Activated CD4-positive, alpha-beta T cell treated with anti-CD3 and anti-CD28 coated beads, Interleukin-10, Interleukin-2, amounts not matched to agents 100 ng/mL and 50 ng/mL, durations not matched to agents 16 hours and 8 hours (primary cell): ENCODE measurements around the gene MNAT1.
"Not testable (repeated sequence)": the region's sequence is repeated elsewhere in the genome, so short reads cannot be mapped to it uniquely, and the experiment has no call there.

Source experiments
- DNase-seq: peaks from one replicate; pipeline ENCODE4 v3.0.0-alpha.2; 2020

Gene MNAT1

GRCh38 chr14:60890636-60891035 is 156.1 kb downstream of the MNAT1 start:
- DNase-seq: not testable (repeated sequence)

GRCh38 chr14:60893911-60894310 is 159.3 kb downstream of the MNAT1 start:
- no peak for DNase-seq

GRCh38 chr14:60904381-60904780 is 169.8 kb downstream of the MNAT1 start:
- DNase-seq: no peak

GRCh38 chr14:60905923-60906322 is 171.4 kb downstream of the MNAT1 start:
- no peak for DNase-seq

- no peak for DNase-seq
Observed at GRCh38 chr14:60915781-60916180, 181.2 kb downstream of the MNAT1 start.

- DNase-seq: no peak
Observed at GRCh38 chr14:60922050-60922449, 187.5 kb downstream of the MNAT1 start.

GRCh38 chr14:60925286-60925685 is 190.7 kb downstream of the MNAT1 start:
- DNase-seq: no peak

GRCh38 chr14:60926002-60926401 is 191.4 kb downstream of the MNAT1 start:
- no peak for DNase-seq

GRCh38 chr14:60931218-60931617 is 196.7 kb downstream of the MNAT1 start:
- DNase-seq: no peak

- DNase-seq: no peak
Observed at GRCh38 chr14:60933920-60934655, 199.5 kb downstream of the MNAT1 start.

- DNase-seq: no peak
Observed at GRCh38 chr14:60935319-60935718, 200.8 kb downstream of the MNAT1 start.

- no peak for DNase-seq
Observed at GRCh38 chr14:60943637-60944032, 209.1 kb downstream of the MNAT1 start.

GRCh38 chr14:60944204-60944603 is 209.6 kb downstream of the MNAT1 start:
- no peak for DNase-seq

GRCh38 chr14:60945984-60946383 is 211.4 kb downstream of the MNAT1 start:
- peak; percentile 66 for DNase-seq

GRCh38 chr14:60946773-60947172 is 212.2 kb downstream of the MNAT1 start:
- DNase-seq: no peak

GRCh38 chr14:60951776-60952435 is 217.3 kb downstream of the MNAT1 start:
- no peak for DNase-seq

GRCh38 chr14:60956202-60956601 is 221.6 kb downstream of the MNAT1 start:
- DNase-seq: peak; percentile 58

GRCh38 chr14:60956632-60957031 is 222.1 kb downstream of the MNAT1 start:
- DNase-seq: peak; percentile 47

GRCh38 chr14:60958146-60958545 is 223.6 kb downstream of the MNAT1 start:
- no peak for DNase-seq

GRCh38 chr14:60963761-60964160 is 229.2 kb downstream of the MNAT1 start:
- no peak for DNase-seq

- DNase-seq: no peak
Observed at GRCh38 chr14:60964904-60965303, 230.3 kb downstream of the MNAT1 start.

GRCh38 chr14:60965402-60965801 is 230.8 kb downstream of the MNAT1 start:
- DNase-seq: peak; percentile 80

GRCh38 chr14:60968099-60968498 is 233.5 kb downstream of the MNAT1 start:
- DNase-seq: no peak

- no peak for DNase-seq
Observed at GRCh38 chr14:60968671-60969070, 234.1 kb downstream of the MNAT1 start.

- no peak for DNase-seq
Observed at GRCh38 chr14:60970146-60970545, 235.6 kb downstream of the MNAT1 start.
